Amniotic epithelial cell (primary cell): ENCODE data around the gene TACR1.
"Not testable (repeated sequence)": the region's sequence is repeated elsewhere in the genome, so short reads cannot be mapped to it uniquely, and the experiment has no call there.

Experiments used
- DNase-seq: peaks from one replicate; pipeline ENCODE4 v3.0.0-alpha.2; 2010; ENCODE audit warnings: low read depth

TACR1 gene

GRCh38 chr2:75087736-75088135 lies 111.6 kb downstream of the TACR1 start:
- no peak for DNase-seq

DNA sequence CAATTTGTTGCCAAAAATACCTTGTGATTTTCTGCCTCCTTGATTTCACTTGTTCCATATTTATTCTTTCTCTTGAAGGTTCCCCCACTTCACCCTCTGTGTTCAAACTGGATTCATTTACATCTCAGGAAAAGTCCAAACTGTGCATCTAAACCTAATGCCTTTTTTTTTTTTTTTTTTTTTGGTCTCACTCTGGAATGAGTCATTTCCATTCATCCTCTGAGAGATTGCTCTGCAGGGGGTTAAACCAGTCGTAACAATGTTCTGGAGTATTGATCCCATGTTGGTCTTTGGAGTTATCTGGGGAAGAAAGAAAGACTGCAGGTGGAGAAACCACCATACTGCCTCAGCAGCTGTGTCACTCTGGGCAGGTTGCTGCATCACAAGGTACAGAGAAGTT lies 119.7 kb downstream of the TACR1 start:
- no peak for DNase-seq

- no peak for DNase-seq
Observed at GRCh38 chr2:75077909-75078308, 121.4 kb downstream of the TACR1 start.

DNA sequence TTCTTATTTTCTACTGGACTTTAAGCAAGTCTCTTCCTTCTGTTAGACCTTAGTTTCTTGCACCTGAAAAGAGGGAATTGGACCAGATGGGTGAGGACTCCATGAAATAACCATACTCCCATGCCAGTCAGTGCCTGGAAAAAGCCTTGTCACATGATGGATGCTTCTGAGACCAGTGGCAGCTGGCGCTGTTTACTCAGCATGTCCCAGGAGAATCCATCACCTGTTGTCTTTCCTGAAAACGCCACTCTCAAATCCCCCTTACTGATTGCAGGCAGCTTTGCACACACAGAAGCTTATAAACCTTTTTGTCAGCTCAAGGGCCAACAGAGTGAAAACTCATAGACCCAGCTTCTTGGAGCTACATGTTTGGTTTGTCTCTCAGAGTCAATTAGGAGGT lies 123.2 kb downstream of the TACR1 start:
- no peak for DNase-seq

DNA sequence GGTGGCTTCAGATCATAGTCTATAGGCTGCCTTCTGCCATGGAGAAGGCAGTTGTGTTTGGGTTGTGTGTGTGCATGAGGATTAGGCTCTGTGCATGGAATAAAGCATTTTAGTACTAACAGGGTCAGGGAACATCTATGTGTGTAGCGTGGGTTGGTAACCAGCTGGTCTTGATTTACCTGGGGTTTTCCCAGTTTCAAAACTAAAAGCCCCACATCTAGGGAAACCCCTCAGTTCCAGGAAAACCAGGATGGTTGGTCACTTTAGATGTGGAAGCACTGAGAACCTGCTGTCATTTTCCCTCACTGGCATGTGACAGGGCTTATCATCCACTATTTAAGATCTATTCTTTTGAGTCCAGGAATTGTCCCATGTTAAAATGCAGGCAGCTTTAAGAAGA lies 124.6 kb downstream of the TACR1 start:
- DNase-seq = no peak

- DNase-seq = no peak
Observed at GRCh38 chr2:75074228-75074627, 125.1 kb downstream of the TACR1 start.

GRCh38 chr2:75071766-75072165 lies 127.6 kb downstream of the TACR1 start:
- peak; percentile 55 for DNase-seq

- peak; percentile 51 for DNase-seq
Observed at GRCh38 chr2:75068546-75068945, 130.8 kb downstream of the TACR1 start.

- DNase-seq = no peak
Observed at GRCh38 chr2:75067506-75067905, 131.8 kb downstream of the TACR1 start.

DNA sequence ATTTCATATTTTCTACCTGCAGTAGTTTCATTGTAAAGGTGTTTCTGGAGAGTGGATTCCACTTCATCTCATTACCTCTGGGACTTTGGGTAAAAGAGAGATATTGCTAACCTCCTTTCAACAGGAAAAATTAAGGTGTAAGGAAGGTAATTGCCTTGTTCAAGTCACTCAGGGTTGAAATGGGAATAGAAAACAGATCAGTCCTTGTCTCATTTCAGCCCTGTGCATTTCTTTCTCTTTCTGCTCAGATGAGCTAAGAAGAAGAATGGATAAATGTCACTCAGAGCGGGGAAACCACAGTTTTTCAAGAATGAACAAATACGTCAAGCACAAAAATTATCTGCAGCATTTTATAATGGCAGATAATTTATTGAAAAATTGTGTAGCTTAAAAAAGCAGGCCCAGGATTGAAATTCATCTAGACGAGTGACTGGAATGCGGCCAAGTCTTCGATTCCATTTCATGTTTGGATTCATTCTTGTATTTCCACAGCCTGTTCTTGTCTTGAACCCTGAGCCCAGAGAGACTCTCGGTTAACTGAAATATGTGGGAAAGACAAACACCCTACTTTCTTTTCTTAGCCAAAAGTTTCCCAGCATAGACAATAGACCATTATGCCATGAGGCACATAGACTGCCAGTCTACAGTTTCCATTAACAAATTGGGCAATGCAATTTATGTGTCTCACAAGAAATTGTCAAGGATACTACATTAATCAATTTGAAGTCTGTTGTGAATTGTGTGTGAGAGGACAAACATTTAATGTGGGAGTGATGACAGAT lies 133.0 kb downstream of the TACR1 start:
- no peak for DNase-seq

DNA sequence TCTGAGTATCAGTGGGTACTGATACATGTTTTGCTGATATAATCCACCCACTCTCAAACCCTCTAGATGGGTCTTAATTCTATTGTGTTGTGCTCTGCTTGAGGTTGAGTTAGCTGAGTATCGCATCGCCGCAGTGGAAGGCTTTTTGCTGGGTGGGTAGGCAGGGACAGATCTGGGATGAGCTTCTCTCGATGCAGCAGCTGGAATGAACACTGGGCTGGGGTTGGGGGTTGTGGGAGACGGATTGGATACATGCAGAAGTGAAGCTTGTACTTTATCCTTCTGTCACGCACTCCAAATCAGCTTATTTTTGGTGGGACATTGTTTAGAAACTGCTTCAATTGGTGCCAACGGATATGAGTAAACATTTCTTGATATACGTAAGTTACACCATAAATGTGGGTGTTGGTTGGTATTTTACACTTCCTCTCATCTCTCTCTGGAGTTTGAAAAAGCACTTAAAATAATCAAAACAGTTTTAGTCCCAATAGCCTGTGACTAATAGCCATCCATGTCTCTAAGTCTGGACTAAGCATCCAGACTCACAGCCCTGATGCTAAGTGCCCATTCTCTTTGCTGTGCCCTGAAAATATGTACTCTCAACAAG lies 133.8 kb downstream of the TACR1 start:
- DNase-seq = no peak

DNA sequence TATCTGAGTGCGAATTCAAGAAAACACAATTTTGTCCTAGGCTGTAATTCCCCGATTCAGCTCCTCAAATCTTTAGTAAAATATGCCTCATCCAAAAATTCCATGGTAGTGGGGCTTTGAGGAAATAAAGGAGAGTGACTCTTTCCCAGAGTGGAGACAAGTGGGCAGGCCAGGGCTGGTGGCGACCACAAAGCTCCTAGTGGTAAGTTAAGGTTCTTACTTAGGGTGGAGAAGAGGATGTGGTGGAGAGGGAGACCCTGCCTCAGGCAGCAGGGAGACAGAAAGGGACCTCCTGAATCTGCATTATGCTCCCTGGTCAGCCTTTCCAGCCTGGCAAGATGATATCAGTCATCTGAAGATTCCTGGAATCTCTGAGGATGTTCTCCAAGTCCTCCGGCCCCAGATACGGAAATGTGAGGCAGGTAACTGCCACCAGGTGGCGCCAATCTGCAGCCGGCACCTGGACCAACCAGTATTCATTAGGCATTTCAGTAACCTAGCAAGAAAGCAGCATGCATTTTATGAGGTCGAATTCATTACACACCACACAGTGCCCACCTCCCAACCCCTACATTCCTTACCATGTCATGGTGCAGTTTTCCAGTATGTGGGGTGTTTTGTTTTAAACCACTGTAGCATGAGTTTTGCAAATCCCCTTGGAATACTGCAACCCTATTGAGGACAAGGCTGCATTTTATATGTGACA lies 134.5 kb downstream of the TACR1 start:
- DNase-seq = peak; percentile 59

DNA sequence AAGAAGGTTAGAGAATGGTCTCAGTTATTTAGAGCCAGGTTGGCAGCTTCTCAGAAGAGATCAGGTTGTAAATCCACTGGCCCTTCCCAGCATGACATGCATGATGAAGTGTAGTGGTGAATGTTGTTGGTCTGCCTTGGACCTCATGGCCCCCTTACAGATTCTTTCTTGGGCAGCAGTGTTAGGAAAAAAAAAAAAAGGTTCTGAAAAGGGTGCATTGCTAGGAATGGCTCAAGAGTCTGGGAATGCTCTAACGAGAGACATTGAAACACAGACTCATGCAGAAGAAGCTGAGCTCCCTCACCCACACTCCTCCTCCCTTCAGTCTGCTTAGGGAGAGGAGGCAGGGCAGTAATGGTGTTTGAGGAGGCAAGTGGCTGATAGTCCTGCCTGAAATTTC lies 135.4 kb downstream of the TACR1 start:
- DNase-seq = peak; percentile 40

DNA sequence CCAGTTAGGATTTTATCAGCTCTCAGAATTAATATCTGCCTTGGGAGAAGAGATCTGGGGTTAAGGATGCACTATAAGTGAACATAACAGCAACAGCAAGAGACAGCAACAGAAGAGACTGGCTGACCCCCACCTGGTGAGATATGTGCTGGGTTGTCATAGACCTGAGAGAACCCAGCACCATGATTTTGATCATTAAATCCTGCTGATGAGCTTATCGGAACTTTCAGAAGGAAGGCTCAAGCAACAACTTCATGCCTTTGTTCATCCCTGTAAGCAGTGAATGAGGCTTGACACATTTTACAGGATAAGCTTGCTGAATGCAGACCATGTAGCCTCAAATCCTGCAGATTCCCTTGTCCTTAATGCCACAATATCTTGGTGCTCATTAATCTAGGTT lies 140.9 kb downstream of the TACR1 start:
- no peak for DNase-seq

DNA sequence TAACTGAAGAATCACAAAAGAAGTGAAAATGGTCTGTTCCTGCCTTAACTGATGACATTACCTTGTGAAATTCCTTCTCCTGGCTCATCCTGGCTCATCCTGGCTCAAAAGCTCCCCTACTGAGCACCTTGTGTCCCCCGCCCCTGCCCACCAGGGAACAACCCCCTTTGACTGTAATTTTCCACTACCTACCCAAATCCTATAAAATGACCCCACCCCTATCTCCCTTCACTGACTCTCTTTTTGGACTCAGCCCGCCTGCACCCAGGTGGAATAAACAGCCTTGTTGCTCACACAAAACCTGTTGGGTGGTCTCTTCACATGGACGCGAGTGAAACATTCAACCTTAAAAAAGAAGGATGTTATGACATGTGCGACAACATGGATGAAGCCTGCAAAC lies 142.2 kb downstream of the TACR1 start:
- not testable (repeated sequence) for DNase-seq

- no peak for DNase-seq
Observed at GRCh38 chr2:75055820-75056675, 143.3 kb downstream of the TACR1 start.

- no peak for DNase-seq
Observed at GRCh38 chr2:75055142-75055819, 144.0 kb downstream of the TACR1 start.

DNA sequence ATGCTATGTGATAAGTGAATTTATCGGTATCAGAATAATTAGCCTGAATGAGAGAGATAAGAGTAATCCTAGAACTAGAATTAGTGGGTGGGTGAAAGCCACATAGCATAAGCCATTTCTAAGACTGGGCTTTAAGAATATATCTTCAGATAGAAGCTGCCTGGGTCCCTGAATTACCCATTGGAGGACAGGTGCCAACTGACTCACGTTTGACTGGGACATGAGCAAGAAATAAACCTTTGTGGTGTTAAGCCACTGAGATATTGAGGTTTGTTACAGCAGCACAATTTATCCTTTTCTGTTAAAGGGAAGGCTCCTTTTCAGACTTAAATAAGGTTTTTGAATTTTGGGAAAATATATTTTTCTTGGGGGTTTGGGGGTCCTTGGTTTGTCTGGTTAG lies 145.0 kb downstream of the TACR1 start:
- no peak for DNase-seq

- peak; percentile 39 for DNase-seq
Observed at GRCh38 chr2:75053484-75054112, 145.7 kb downstream of the TACR1 start.

- DNase-seq = peak; percentile 64
Observed at GRCh38 chr2:75047992-75048625, 151.2 kb downstream of the TACR1 start.
